SKM-1 (cell line): ENCODE results near the gene SHF.

Experiments
- DNase-seq: peaks from one replicate; lab custom pipeline; 2025; ENCODE audit not compliant: unreplicated experiment; lab: John Stamatoyannopoulos, UW

Gene SHF

DNA sequence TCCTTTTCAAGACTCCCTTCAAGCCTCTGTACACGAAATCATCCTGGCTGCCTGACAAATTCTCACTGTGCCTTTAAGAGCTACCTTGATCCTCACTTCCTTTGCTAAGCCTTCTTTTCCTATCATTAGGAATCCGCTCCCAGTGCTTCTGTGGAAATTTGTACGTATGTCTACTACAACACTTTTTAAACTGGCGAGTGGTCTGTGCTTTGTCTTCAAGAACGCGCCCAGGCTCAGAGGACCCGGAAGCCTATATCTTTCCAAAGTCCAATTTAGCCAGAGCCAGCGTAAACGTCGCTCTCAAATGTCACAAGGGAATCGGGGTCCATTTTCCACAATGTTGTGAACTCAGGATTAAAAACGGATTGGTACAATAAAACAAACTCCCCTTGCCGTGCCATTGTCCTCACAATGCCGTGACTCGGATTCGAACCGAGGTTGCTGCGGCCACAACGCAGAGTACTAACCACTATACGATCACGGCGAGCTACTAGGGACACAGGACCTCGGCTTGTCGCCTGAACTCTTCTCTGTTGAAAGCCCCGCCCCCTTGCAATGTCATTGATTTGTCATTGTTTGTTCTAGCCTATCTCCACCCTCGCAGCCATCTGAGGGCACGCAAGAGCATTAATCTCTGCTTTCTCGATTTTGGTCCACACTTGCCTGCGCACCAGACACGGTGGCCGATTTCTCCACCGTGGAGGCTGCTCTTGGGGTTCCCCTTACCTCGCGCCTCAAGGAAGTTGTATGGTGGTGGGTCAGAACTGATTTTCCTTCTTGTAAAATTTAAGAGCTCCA, 12.4 kb upstream of the SHF start:
- peak; percentile 76 for DNase-seq

DNA sequence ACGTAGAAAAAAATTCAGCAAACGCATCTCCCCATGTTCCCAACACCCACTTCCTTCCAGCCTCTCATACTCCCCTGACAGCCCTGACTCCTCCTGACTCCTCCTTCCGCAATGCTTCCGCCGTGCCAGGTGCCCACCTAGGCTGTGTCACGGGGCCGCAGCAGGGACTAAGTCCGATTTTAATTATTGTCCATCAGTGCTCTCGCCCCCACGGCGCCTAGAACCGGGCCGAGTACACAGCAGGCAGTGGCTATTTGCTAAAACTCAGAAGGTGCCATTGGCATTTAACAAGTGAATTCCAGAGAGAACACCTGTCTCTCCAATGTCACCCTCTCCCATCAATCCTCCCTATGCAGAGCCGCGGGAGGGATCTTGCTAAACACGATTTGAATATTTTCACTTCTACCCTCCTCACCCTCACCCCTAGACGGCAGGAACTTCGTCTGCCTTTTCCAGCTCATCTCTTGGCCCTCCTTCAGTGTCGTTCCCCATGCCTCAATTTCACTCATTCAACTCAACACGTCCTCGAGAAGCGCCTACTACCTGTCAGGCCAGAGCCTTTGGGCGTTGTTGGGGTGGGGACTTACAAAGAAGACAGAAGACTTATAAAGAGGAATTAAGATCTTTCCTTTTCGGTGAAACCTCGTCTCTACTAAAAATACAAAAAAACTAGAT, 11.5 kb upstream of the SHF start:
- DNase-seq, result no peak

DNA sequence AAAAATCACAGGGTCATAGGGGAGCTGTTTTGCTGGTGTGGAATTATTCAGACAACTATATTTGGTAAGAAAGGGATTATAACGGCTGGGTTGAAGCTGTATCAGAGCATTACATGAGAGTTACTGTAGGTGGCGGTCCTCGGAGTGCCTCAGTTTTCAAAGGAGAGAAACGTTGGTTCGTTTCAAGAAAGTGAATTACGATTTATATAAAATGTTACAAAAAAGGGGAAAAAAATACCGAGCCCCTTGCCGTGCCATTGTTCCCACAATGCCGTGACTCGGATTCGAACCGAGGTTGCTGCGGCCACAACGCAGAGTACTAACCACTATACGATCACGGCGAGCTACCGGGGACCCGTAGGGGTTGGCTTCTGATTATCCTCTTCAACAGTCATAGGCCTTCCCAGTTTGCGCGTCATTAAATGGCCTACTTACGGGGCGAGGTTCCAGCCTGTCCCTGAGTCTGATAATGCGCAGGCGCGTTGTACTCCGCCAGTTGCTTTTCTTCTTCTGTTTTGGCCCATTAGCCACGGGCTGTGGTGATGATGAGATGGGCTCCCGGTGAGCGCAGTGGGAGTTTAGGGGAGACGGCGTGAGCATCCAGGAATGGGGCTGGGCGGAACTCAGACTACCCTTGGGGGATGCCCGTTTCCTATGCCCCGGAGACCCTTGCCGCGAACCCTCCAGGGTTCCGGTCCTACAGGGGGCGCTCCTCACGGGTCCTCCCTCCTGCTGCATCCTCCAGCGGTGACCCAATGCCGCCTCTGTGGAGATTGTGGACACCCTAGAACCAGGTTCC, 10.8 kb upstream of the SHF start:
- peak; percentile 96 for DNase-seq

DNA sequence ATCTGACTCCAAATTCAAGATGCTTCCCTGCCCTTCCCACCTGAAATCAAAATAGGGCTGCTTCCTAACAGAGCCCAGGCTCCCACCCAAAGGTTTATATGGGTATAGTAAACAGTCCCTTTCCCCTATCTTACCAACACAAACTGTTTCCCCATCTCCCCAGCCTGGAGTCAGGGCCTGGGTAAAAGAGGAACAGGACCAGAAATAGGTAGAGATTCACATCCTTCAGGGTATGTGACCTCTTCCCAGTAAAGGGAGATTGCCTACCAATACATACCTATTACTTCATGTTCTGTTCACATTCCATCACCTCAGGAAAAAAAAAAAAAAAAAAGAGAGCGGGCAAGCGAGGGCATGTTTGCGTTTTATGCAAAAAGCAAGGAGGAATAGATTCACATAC, 9.7 kb upstream of the SHF start:
- DNase-seq, result no peak

DNA sequence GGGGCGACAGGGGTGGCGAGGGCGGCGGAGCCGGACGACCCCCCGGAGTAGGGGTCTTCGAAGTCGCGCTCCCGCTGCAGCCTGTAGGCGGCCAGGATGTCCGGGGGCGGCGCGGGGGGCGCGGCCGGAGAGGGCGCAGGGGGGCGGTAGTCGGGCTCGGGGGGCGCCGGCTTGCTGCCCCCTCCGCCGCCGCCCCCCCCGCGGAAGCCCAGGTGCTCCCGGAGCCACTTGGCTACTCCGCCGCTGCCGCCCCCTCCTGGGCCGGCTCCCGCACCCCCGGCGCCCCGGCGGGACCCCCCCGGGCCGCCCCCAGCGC, 230 bp downstream of the SHF start:
- no peak for DNase-seq

DNA sequence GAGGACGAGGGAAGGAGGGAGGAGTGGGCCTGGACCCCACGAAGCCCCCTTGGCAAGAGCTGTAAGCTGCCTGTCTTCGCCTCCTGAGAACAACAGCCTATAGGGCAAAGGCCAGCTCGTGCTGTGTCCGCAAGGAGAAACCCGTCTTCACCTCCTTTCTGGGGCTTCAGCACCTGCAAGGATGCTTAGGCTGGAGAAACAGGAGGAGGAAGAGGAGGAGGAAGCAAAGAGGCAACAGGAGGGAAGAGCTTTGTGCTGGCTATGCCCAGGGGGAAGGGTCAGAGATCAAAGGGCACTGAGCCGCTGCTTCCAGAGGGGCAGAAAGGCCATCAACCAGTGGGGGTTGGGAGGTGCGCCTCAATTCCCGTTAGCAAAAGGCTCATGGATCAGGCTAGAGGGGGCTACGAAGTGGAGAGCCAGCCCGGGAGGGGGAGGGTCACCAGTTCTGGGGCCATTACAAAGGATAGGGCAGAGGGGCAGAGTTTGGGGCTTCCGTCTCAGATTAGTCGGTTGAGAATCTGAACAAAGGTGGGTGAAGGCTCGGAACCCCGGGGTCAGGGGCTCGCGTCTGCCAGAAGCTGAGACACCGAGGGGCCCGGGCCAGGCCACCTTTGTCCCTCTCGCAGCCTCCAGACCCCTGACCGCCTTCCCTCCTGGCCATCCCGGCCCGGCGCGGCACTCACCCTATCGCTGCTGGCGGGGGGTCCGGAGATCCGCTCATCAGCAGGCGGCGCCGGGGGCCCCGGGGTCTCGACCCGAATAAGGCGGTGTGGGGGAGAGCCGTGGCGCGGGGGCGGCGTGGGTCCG, 792 bp downstream of the SHF start:
- no peak for DNase-seq

DNA sequence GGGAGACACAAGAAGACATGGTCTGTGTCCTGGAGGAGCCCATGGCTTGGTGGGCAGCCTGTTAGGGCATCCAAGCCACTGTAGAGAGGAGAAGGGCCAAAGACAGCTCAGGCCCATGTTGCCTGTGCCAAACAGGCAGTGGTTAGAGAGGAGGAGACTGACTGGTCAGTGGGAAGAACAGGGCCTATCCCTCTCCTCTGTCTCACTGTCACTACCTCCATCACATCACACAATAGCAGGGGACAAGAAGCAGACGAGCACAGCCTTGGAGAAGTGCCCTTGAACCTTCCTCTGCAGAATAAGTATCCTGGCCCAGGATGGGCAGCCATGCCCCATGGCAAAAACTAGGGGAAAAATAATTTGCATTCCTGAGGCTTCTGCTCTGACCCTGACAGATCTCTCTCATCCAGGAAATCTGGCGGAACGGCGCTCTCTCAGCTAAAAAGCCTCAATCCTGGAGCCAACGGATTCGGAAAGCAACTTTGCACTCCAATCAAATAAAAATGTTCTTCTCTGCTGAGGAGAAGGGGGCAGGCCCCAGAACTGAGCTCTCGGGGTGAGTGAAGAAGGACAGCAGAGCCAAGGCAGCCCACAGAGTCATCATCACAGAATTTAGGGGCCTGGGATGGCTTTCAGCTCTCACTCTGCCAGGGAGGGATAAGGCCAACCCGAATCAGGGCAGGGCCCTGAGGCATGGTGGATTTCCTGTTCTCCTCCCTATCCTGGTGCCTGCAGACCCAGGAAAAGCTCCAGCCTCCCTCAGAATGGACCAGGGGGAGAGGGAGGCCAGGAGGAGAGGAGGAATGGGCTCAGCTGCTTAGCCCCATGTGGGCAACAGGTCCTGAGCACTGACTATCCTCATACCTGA, 1.6 kb downstream of the SHF start:
- DNase-seq, result no peak

DNA sequence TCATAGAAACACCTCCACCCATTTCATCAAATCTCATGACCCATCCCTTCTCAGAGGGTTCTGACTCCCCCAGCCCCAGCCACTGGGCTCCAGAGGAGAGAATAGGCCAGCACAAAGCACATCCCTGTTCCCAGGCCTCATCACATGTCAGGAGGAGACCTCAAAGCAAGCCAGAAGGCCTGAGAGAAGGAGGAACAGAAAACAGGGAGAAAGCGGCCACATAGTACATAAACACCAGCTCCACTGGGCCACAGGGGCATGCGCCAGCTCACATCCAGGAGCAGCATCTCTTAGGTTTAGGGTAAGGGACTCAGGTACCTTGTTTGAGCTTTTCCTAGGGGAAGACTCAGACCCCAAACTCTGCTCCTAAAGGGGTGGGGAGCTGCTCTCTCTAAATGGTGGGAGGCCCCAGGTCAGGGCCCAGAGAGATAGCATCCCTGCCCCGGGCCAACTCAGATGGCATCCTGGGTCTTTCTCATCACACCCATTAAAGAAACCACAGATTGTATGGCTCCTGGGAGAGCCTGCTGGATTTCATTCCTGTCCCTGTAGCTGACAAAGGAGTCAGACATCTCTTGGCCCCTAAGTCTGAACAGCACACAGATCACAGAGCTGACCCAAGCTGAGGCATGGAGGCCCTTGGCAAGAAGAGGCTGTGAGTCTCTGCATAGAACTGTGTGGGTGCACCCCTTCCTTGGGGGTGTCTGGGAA, 2.5 kb downstream of the SHF start:
- no peak for DNase-seq

DNA sequence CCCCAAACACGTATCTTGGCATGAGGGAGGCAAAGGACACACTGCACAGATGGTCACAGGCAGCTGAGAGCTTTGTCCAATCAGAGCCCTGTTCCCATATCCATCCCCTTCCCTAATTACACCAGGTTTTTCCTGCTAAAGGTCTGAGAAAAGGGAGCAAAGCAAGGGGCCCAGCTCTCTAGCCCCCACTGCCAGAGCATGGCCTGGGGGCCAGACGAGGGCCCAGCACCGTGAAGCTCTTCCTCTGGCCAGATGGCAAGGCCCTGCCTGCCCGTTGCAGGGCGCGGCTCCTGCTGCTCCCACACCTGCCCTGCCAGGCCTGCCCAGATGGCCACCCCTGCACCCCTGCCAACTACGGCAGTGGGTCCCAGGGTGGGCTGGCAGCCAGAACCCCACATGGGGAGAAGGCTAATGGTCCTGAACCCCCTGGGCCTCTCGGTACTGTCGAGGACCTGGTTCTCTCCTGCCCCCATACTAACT, 3.2 kb downstream of the SHF start:
- DNase-seq, result no peak

DNA sequence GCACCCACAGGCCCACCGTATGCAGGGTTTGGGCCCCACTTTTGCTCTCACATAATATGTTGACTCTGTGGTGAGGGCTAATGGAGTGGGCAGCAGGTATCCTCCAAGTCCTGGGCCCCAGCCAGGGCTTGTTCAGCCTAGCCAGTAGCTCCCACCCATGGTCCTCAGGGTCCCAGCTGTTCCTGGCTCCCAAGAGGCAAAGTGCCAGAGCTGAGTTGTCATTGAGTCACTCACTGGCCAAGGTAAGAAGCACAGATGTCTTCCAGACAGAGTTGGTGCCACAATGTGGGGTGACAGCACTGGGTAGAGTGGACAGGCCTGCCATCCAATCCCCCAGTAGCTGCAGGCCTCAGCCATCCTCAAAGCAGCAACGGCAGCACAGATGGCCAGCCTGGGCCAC, 4.3 kb downstream of the SHF start:
- DNase-seq, result no peak

DNA sequence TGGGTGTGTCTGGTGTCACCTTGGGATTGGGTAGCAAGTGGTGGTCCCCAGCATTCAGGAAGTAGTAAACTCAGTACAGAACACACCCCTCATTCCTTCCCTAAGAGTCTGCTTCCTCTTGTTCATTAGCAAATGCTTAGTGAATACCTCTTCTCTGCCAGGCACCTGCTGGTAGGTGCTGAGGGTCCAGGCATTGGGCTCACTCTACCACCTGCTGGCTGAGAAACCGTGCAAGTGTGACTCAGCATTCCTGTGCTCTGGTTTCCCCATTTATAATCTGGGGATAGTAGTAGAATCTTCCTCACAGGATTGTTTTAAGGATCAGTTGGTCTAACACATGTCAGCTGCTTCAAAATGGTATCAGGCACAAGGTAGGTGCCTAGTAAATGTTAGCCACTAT, 4.8 kb downstream of the SHF start:
- no peak for DNase-seq

DNA sequence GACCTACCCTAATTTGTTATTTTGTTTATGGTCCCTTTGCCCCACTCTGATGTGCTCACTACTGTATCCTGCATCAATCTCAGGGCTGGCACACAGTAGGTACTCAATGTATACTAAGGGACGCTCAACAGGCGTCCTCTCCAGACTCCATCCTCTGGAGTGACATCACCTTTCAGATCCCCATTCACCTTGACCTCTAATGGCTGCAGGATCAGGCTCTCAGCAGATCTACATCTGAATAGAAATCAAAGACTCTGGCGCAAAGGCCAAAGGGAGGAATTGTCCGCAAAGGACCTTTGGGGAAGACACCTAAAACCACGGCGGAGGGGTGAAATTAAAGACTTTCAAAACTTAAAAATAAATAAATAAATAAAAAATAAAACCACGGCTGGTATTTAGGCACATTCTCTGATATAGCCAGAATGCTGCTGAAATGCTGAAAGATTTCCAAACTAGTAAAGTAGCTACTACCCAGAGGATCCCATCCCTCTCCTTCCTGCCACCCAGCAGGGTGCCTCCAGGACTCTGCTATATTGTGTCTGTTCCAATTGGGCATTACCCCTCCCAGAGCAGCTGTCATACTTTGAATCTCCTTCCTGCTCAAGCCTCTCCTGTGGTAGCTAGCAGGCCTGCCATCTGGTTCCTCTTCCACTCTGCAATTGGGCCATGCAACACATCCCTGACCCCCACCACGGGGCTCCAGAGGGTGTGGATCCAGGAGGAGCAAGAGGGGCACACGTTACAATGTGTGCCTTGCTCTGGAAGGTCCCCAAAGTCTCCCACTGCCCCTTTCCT, 6.1 kb downstream of the SHF start:
- peak; percentile 33 for DNase-seq

DNA sequence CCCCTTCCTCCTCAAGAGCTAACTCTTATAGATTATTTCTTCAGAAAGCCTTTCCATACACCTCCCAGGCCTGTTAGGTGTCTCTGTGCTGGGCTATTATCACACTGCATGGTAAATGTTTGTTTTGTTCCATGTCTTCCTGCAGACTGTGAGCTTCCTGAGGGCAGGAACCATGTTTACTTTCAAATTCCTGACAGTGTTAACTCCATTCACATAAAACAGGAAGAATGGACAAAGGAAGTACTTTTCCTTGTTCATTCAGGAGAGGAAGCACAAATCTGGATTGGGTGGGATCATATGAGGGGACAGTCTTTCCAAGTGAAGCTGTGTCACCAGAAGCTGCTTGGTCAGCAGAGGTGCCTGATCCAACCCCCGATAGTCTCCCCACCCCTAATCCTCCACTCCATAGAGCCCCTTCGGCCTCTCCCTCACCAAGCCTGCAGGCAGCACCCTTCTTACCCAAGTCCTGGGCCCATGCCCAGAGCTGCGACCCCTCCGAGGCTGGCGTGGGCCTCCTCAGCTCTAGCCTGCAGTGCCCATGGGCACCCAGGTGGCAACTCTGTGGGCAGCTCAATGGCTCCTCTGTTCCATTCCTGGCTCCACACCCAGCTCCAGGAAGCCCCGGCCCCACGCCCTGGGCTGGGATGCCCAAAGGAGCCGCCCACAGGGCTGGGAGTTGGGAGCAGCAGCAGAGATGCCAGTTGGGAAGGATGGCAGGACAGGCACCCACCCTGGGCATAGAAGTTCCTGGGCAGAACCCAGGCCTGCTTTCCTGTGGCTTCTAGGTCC, 6.9 kb downstream of the SHF start:
- no peak for DNase-seq

DNA sequence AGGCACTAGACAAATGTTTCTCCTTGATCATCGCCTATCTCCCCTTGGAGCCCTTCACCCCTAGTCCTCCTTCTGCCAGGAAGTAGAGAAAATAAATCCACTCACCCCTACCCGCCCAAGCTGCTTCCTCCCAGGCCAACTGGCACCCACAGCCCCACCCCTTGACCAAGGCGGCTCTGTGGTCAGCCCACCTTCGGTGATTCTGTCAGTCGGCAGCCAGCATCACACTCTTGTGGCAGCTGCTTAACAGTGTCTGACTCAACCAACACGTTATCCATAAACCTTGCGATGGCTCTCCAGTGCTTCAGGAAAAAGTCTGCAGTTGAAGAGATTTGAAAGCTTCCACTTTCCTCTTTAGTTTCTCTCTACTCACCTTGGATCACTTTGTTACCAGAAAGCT, 7.6 kb downstream of the SHF start:
- no peak for DNase-seq

DNA sequence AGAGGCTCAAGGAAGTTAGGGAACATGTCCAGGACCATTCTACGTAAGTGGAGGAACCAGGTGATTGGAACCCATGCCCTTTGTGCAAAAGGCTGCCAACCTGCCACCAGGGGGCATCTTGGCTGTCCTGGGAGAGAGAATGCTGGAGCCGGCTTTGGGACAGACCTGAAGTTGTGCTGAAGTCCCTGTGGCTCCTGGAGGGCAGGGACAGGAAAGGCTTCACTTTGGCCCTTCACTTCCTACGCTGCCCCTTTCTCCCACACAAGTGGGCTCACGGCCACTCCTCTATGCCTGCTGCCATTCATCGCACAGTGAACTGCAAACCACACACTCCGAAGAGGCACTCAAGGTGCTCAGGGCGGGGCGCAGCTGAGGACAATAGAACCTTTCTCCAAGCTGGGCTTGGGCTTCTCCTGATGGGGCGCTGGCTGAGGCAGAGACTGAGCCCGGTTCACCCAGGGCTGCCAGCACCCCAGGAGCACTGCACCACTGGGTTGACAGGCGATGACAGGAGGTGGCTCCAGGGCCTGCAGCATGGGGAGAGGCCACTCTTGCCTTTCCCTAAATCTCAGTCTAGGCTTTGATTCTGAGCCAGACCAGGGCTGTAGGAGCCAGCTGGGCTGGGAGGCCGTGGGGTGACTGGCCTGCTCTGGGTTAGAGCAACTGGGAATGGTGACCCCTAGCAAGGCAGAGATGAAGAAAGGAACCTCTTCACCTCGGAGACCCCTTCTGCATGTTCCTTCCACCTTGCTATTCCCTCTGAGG, 8.4 kb downstream of the SHF start:
- DNase-seq, result no peak

DNA sequence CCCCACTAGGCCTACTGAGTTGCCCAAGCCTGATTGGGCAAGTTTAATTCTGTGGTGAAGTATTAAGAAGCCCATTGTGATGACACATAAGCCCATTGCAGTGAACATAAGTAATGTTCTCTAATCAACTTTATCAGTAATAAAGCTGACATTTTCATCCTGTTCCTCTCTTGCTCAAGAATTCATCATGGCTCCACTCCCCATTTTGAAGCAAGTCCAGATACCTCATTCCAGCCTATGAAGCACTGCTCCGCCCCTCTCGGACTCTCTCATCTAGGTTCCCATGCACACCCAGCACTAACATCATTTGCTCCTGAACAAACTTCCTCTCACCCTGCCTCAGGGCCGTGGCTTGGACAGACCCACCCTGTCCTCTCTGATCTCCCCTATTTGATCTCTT, 10.5 kb downstream of the SHF start:
- DNase-seq, result no peak

DNA sequence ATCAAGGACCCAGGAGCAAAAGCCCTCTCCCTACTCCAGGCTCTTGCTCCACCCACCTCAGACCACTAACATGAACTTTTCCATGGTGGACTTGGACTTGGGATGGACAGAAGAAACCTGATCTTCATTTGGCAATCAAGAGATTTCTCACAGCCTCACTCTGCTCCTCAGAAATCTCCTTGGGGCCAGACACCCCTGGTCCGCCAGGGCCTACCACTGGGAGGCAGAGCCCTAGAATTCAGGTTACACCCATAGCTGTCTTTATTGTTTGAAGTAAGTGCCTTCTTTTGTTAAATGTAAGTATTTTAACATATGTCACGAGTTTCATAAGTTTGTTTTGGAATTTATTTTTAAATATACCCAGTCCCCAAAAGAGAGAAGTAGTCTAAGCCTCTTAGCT, 13.2 kb downstream of the SHF start:
- no peak for DNase-seq
